ENCODE measurements around the gene POMP.

- TF ChIP-seq POLR2A (IDR thresholded peaks at IDR 0.05; ENCODE audit: borderline replicate concordance, extremely low read depth, insufficient read depth, insufficient read length) (no peak), CTCF (IDR thresholded peaks at IDR 0.05 in 2 of 3, conservative IDR thresholded peaks at IDR 0.05 in 1 of 3; ENCODE audit: borderline replicate concordance in 1 of 3, insufficient read depth in 1 of 3, low read depth in 2 of 3, low read length in 2 of 3) (no peak)
These were observed 26.2 kb downstream of the POMP start for GRCh38 chr13:28685114-28685513.

Data from HCT116 (cell line).